Measurements from ENCODE around the gene IVD. TPM values are rescaled to one million over a fixed set of nuclear protein-coding genes. Genes with fewer than 3 reads are reported as not detected.
A peak's percentile ranks its signal among the peaks of the same experiment; 100 is the strongest.

Gene IVD
- total and polyA plus RNA-seq, 2 of the 8 experiments (the other 6 are each of a cell fraction or from before 2014, with no cell fraction given) = 55.2 to 78.8 TPM

- H3K4ac ChIP-seq (replicated peaks; ENCODE audit: insufficient read length, low read depth, low read length) = peak overlapping the region; percentile 19
- H3K4me3 ChIP-seq (ENCODE audit: extremely low read depth in 1 of 4, insufficient read depth in 2 of 4, low read depth in 3 of 4, low read length in 4 of 4) = peak overlapping the region; percentile 59 to 97 (median 74); a peak in 7 of 8 replicates
- no peak overlapping the region for H2AFZ ChIP-seq (ENCODE audit: low read length)
- WGBS, 2 experiments (ENCODE audit: extremely low coverage in 1 of 2, insufficient coverage in 1 of 2, insufficient read length in 1 of 2, insufficient replicate concordance in 2 of 2, low coverage in 1 of 2, low lambda C conversion rate in 2 of 2, missing lambda C conversion rate in 1 of 2) = 51% methylated on average over 19 of the region's 20 CpGs; no CpG with 5 or more reads in 1 of the 2 experiments
- H3K9ac ChIP-seq (replicated peaks in 1 of 4; ENCODE audit: extremely low read depth in 1 of 4, low read depth in 3 of 4, low read length in 3 of 4) = no peak overlapping the region
- no peak overlapping the region; the same call in 1 of the 2 replicates for H4K8ac ChIP-seq (ENCODE audit: extremely low read depth, insufficient read depth, low read length)
- POLR2A ChIA-PET (ENCODE audit: partially characterized antibody) = interaction anchor here (0.8 to 3.6 kb wide), 9 partner anchors 9 to 134 kb away, joined by 3 to 23 read pairs (median 3); partner anchors contain the start of genes KNSTRN and RPUSD2
- H3K56ac ChIP-seq (replicated peaks; ENCODE audit: insufficient read length, low read depth, low read length) = no peak overlapping the region
- H4K91ac ChIP-seq (replicated peaks; ENCODE audit: insufficient read length, low read length) = peak overlapping the region; percentile 58
- no peaks in the 10 kb centered on the region for H3K79me1 ChIP-seq (ENCODE audit: low read depth, low read length)
- peak overlapping the region; percentile 98 to 100 for H3K4me2 ChIP-seq (ENCODE audit: insufficient read depth in 1 of 2, low read depth in 2 of 2, low read length in 2 of 2)
- peak overlapping the region; percentile 99 for H3K18ac ChIP-seq (ENCODE audit: extremely low read depth, low read length)
- H2BK15ac ChIP-seq (ENCODE audit: low read length) = peak overlapping the region; percentile 92; the same call in 1 of the 2 replicates
- H3K23ac ChIP-seq (ENCODE audit: insufficient read length) = no peak overlapping the region
- H3K23me2 ChIP-seq (ENCODE audit: low read depth, low read length) = peaks cover 26% of the 10 kb centered on the region
- H2BK5ac ChIP-seq (ENCODE audit: low read depth, low read length) = peak overlapping the region; percentile 69; the same call in 1 of the 2 replicates
- no peaks in the 10 kb centered on the region for H3K9me3 ChIP-seq (ENCODE audit: insufficient read depth in 2 of 2, low read depth in 1 of 2, low read length in 1 of 2)
- H4K5ac ChIP-seq (ENCODE audit: insufficient read length, low read depth, low read length) = no peak overlapping the region
- 0 out of 2 replicates have a peak overlapping the region, but pooled peaks have one; percentile 2 for H2AK5ac ChIP-seq (ENCODE audit: low read depth, low read length)
- TF ChIP-seq CBX8 (IDR thresholded peaks at IDR 0.05; ENCODE audit: borderline replicate concordance, low read depth, low read length) = no peak
- peak; percentile 67 for TF ChIP-seq E2F6 (IDR thresholded peaks at IDR 0.05)
- no peak for TF ChIP-seq KDM1A (IDR thresholded peaks at IDR 0.05; ENCODE audit: borderline replicate concordance, low read length)
- no peak for TF ChIP-seq POLR2A (IDR thresholded peaks at IDR 0.05; ENCODE audit: control extremely low read depth in 1 of 2, low read depth in 2 of 2, low read length in 2 of 2)
- no peaks in the 10 kb centered on the region for H3K36me3 ChIP-seq (ENCODE audit: control insufficient read depth in 2 of 4, insufficient read depth in 4 of 4, low read length in 3 of 4)
- H3K14ac ChIP-seq (ENCODE audit: insufficient read length) = no peak overlapping the region
- H3K4me1 ChIP-seq (replicated peaks in 1 of 4; ENCODE audit: control insufficient read depth in 3 of 4, insufficient read depth in 4 of 4, low read length in 3 of 4) = peaks cover 7 to 38% (median 29%) of the 10 kb centered on the region in 4 experiments
- no peak overlapping the region for H3K27ac ChIP-seq (ENCODE audit: low read depth, low read length)
- peak overlapping the region; percentile 69; the same call in 1 of the 2 replicates for H2BK12ac ChIP-seq (ENCODE audit: low read depth, low read length)
- DNase-seq (ENCODE audit: low read depth in 1 of 2, low spot score in 2 of 2) = no peak
- H3K79me2 ChIP-seq (ENCODE audit: control insufficient read depth in 1 of 2, insufficient read depth in 2 of 2, low read length in 2 of 2) = peaks cover 0 to 16% of the 10 kb centered on the region in 2 experiments; a peak in 1 of 4 replicates
- 0 out of 2 replicates have a peak overlapping the region, but pooled peaks have one; percentile 72 for H2BK20ac ChIP-seq (ENCODE audit: low read length)
- no peak for FAIRE-seq
- H2BK120ac ChIP-seq (replicated peaks; ENCODE audit: low read depth, low read length) = no peak overlapping the region
- peaks cover 0 to 2% of the 10 kb centered on the region in 2 experiments for H4K20me1 ChIP-seq (replicated peaks in 1 of 2; ENCODE audit: control insufficient read depth in 1 of 2, insufficient read depth in 2 of 2, low read length in 2 of 2)
- peaks cover 0 to 31% (median 18%) of the 10 kb centered on the region in 4 experiments; a peak in 5 of 7 replicates for H3K27me3 ChIP-seq (replicated peaks in 1 of 4; ENCODE audit: control insufficient read depth in 3 of 4, extremely low read depth in 1 of 4, insufficient read depth in 3 of 4, low read length in 3 of 4)
- CTCF ChIA-PET (ENCODE audit: partially characterized antibody) = interaction anchor here (0.6 to 1.7 kb wide), 11 partner anchors 10 to 155 kb away, joined by 3 to 7 read pairs (median 3); partner anchors contain the start of gene CCDC9B
These were observed 29.6 kb downstream of the IVD start for GRCh38 chr15:40435023-40435709.
